Stimulated activated CD8-positive, alpha-beta memory T cell treated with anti-CD3 and anti-CD28 coated beads, Interleukin-7, amount 100 ng/mL, for 48 hours (primary cell): ENCODE results near the gene PCNX2.

ENCODE experiments used
- DNase-seq, 2 donors: peaks; one replicate each; pipeline ENCODE4 v3.0.0-alpha.2; 2020; ENCODE audit warnings: low read depth in 1 of 2; ENCODE audit errors: extremely low read depth in 1 of 2

PCNX2 gene

DNA sequence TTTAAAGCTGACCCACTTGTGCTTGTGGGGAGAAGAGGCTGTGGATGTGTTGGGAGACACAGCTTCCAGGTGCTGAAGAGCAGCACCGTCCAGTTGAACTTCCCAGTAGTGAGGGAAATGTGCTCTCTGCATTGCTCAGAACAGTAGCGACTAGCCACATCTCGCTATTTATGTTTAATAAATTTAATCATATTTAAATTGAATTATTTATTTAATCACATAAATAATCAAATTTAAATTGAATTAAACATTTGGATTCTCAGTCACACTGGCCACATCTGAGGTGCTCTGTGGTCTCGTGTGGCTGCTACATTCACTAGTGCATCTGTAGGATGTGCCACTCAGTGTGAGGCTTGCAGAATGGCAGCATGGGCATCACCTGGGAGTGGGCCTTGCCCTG, 325.0 kb downstream of the PCNX2 start:
- DNase-seq, result no peak

DNA sequence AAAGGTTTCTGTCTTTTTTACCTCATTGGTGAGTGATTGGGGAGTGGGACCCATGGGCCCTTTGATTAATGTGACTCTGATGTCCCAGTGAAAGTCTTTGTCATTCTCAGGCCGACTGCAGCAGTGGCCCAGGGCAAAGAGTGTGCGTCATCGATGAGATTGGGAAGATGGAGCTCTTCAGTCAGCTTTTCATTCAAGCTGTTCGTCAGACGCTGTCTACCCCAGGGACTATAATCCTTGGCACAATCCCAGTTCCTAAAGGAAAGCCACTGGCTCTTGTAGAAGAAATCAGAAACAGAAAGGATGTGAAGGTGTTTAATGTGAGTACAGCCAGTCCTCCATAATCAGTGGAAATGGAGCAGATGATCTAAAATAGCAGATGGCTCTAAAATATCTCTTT, 325.7 kb downstream of the PCNX2 start:
- no peak for DNase-seq

DNA sequence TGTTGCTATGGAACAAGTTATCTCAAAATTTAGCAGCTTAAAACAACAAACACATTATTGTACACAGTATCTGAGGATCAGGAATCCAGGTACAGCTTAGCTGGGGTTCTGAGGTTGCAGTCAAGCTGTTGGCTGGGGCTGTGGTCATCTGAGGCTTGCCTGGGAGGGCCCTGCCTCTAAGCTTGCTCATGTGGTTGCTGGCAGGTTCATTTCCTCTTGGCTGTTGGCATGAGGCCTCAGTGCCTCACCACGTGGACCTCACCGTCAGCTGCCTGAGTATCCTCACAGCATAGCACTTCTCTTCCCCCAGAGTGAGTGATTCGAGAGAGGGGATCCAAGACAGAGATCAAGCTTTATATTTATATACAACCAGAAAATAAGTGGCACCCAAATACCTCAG, 326.6 kb downstream of the PCNX2 start:
- DNase-seq, result no peak

- DNase-seq, result no peak
These were observed 327.1 kb downstream of the PCNX2 start for GRCh38 chr1:232968391-232968790.

GRCh38 chr1:232966663-232967062, 328.9 kb downstream of the PCNX2 start:
- no peak for DNase-seq

- no peak for DNase-seq
These were observed 329.7 kb downstream of the PCNX2 start for GRCh38 chr1:232965912-232966217.

- DNase-seq, result no peak
These were observed 330.2 kb downstream of the PCNX2 start for GRCh38 chr1:232965124-232965911.

DNA sequence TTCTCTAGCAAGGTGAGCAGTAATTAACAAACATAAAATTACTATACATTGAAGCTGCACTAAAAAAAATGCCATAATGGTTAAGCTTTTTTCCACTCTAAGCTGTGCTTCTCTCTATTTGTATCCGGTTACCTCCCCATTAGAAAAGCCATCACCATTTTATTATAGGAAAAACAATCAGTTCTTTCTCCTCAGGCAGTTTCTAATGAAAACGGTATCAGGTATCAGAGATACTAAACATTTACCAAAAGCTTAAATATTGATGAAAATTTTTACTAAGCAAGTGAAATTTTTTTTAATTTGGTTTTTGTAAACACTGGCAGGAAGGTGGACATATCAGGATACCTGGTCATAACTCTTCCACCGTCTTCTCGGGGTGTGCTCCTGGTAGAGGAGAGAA, 330.9 kb downstream of the PCNX2 start:
- no peak for DNase-seq

- no peak for DNase-seq
These were observed 332.5 kb downstream of the PCNX2 start for GRCh38 chr1:232962761-232963745.

GRCh38 chr1:232958067-232958466, 337.5 kb downstream of the PCNX2 start:
- no peak for DNase-seq

GRCh38 chr1:232956081-232956480, 339.4 kb downstream of the PCNX2 start:
- DNase-seq, result no peak

DNA sequence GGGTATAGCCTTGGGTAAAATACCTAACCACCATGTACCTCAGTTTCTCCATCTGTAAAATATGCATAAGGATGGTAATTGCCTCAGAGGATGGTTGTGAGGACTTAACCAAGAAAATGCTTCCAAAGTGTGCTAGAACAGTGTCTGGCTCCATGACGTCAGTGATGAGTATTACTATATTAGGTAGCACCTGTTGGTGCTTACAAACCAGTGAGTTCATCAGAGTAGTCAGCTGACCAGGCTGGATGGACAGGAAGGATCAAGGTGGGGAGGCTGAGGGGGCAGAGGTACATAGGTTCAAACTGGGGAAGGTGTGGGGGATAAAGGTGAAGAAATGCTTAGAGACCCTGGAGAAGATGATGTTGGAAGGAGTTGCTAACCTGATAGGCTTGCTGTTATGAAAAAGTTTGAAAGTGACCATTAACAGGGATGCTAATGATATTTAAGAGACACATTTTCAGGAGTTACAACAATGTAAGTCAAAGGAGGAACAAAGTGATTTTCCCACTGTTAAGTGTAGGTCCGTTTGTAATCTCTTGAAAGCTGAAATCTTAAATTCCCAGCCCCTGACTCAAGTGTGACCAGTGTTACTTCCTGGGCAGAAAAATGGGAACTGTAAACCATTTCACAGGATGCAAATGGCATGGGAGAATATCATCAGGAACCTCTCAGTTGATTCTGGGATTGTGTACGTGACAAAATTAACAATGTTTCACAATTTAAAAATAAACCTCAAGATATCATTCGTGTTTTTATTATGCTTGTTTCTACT, 340.7 kb downstream of the PCNX2 start:
- no peak for DNase-seq

GRCh38 chr1:232952514-232953499, 342.7 kb downstream of the PCNX2 start:
- DNase-seq, result no peak

DNA sequence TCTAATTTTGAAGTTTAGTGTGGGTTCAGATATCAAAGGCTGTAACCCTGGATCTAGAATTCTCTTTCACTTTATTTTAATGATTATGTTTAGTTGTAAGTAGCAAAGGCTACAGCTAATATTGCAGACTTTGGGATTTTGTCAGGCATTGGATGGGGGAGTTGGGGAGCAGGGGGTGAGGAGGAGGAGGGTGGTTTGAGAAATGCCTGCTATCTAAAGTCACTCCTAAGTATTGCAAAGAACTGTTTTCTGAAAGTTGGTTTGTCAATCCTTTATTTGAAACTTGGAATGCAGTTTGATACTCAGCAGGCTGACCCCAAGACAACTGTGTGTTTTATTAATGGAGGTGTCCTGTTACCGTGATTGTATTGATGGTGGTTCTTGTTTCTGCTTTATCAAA, 343.9 kb downstream of the PCNX2 start:
- DNase-seq, result no peak

DNA sequence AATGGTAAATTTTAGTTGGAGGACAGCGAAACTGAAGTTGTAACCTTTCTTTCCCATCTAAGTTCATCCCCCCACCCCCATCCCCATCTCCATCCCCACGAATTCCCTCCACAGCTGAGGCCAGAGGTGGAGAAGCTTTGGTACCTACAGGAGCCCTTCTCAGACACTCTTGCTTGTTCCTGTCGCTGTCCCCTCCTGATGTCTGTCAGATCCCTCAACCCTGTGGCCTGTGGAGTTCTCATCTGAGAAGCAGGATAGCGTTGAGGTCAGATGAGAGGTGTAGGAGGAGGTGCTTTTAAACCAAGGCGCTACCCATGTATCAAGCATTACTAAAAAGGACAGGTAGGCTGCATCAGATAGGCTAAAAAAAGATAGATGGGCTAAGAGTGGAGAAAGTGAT, 344.3 kb downstream of the PCNX2 start:
- DNase-seq, result no peak

GRCh38 chr1:232950197-232951176, 345.0 kb downstream of the PCNX2 start, which contains the start of gene NTPCR:
Gene NTPCR, plus strand, starts transcription at chr1:232950611. Its CDS starts 100 bp downstream, at chr1:232950711.
- peak; percentile 89 to 91 for DNase-seq

GRCh38 chr1:232949636-232950196, 345.8 kb downstream of the PCNX2 start:
- no peak for DNase-seq

DNA sequence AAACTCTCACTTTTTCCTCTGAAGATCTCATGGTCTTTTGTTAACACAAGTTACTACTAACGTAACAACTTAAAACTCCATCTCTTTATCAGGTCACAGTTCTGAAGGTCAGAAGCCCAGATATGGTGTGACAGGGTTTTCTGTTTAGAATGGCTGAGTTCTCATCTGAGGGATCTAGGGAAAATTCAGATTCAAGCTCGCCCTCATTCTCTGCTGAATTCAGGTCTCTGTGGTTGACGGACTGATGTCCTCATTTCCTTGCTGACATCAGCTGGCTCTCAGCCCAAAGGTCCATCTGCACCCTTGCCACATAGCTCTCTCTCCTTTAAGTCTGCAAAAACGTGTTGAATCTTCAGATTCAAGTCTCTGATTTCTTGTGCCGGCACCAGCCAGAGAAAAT, 351.2 kb downstream of the PCNX2 start:
- DNase-seq, result no peak
